Activated CD4-positive, alpha-beta T cell treated with anti-CD3 and anti-CD28 coated beads, Interleukin-2, amount 50 U/mL, for 4 hours (primary cell): Measurements from ENCODE around the gene C9orf50.
A peak's percentile ranks its signal among the peaks of the same experiment; 100 is the strongest.
"Not testable (repeated sequence)": the region's sequence is repeated elsewhere in the genome, so short reads cannot be mapped to it uniquely, and the experiment has no call there.

Source experiments
- DNase-seq, 2 experiments: peaks; one replicate each; pipeline ENCODE4 v3.0.0-alpha.2; 2020

Gene C9orf50

GRCh38 chr9:129620669-129621295 is at the start of gene C9orf50:
C9orf50 (minus strand) TSS chr9:129621101; CDS start chr9:129620574, 527 bp downstream.
- no peak for DNase-seq

DNA sequence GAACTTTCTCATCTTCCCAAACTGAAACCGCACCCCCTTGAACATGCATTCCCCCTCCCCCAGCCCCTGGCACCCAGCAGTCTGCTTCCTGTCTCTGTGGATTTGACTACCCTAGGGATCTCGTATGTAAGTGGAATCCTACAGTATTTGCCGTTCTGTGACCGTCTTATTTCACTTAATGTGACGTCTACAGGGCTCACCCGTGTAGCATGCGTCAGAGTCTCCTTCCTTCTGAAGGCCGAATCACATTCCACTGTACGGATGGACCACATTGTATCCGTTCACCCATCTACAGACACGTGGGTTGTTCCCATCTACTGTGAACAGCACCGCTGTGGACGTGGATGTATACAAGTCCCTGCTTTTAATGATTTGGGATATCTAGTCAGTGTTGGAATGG is 49.0 kb upstream of the C9orf50 start:
- no peak for DNase-seq

GRCh38 chr9:129669141-129669718 is 48.3 kb upstream of the C9orf50 start:
- no peak for DNase-seq

GRCh38 chr9:129667850-129668249 is 46.9 kb upstream of the C9orf50 start:
- no peak for DNase-seq

GRCh38 chr9:129667378-129667777 is 46.5 kb upstream of the C9orf50 start:
- DNase-seq: no peak

GRCh38 chr9:129666575-129666974 is 45.7 kb upstream of the C9orf50 start:
- no peak for DNase-seq

GRCh38 chr9:129665814-129666520 is 45.1 kb upstream of the C9orf50 start:
- DNase-seq: no peak

GRCh38 chr9:129665389-129665775 is 44.5 kb upstream of the C9orf50 start, which contains the start of gene PRRX2:
PRRX2 (plus strand) TSS chr9:129665647; CDS start chr9:129665868, 221 bp downstream.
- peak; percentile 20 for DNase-seq

GRCh38 chr9:129664746-129665388 is 44.0 kb upstream of the C9orf50 start:
- no peak for DNase-seq

DNA sequence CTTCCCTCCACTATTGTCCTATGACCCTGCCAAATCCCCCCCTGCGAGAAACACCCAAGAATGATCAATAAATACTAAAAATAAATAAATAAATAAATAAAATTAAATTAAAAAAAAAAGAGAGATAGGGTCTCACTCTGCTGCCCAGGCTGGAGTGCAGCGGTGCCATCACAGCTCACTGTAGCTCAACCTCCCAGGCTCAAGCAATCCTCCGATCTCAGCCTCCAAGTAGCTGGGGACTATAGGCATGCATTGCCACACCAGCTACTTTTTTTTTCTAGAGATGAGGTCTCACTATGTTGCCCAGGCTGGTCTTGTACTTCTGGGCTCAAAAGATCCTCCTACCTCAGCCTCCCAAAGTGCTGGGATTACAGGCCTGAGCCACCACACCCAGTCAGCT is 41.3 kb upstream of the C9orf50 start:
- not testable (repeated sequence) for DNase-seq

- DNase-seq: no peak
Measured at GRCh38 chr9:129661029-129661428, 40.1 kb upstream of the C9orf50 start.

- DNase-seq: no peak
Measured at GRCh38 chr9:129656795-129657390, 36.0 kb upstream of the C9orf50 start.

DNA sequence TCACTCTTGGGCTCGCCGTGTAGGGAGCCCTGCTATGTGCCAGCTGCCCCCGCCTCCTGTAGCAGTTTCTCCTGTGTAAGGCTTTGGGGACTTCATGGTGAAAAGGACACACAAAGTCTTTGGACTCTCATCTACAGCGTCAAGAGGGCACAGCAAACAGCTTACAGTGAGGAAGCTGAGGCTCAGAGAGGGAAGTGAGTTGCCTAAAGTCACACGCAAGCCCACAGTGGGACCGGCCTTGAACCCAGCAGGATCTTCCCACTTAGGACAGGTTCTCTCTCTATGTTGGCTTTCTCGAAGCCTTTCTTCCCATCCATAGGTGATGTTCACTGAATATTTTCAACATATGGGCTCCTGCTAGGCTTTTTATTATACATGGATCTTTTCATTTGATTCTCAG is 34.8 kb upstream of the C9orf50 start:
- no peak for DNase-seq

DNA sequence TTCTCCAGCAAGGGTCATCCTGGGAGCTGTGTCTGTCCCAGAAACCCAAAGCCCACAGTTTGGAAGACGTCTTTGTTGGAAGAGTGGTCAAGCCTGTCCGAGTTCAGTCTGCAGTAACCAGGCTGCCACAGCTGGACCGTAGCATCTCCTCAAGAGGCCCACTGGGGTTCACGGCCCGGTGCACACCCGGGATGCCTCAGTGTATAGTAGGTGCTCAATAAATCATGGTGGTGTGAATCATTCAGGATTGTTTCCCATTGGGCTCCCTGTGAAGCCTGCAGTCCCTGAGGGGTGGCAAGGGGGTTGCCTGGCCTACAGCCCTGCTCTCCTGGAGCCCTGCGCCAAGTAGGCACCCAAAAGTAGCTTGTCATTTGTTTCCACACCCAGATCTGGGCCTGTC is 34.3 kb upstream of the C9orf50 start:
- no peak for DNase-seq

- DNase-seq: no peak
Measured at GRCh38 chr9:129654554-129655040, 33.7 kb upstream of the C9orf50 start.

DNA sequence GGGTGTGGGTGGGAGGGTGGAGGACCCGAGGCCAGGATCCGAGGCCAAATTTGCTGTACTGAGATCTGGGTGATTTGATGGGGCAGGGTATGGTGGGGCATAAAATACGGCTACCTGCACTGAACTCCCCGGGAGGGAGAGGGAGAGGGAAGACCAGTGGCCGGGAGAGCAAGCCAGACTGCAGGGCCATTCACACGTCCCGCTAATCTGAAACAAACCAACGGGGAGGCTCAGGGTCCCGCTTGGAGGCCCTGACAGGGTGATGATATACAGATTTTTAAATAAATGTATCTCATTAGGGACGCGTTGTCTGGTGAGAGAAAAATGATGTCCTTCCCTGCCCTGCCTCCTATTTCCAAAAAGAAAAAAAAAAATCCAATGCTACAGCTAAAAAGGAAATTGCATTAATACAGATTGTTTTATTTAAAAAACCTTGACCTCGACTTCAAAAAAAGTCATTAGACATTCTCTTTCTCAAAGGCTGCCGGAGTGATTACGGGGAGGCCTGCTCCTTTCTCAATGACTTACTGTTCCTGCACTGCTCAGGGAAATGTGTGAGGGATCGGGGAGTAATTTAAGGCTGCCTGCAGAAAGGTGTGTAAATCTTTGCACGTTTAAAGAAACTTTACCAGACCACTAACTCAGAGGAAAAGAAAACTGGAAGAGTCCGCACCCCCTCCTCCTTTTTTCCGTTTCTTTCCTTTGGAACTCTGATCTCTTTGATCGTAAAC is 33.1 kb upstream of the C9orf50 start:
- no peak for DNase-seq

DNA sequence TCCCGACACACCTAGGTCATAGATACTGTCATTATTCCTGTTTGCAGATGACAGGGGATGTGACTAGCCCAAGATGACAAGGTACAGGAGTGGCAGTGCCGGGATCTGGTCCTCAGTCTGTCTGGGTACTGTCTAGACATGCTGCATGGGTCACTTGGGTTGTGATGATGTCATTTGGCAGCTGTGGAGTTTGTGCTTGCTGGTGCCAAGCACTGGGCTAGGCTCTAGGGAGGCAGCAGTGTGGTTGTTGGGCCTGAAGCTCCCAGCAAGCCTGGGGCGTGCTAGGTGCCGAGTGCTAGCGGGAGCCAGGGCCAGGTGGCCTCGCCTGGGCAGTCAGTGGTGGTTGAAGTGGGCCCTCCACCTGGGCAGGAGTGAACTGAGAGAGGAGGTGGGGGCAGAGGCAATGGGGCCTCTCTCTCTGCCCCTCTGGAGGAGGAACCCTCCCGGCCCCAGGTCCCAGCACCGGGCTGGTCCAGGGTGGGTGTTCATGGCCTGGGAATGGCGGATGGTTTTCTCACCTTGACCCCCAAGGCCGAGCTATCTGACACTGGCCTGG is 29.9 kb upstream of the C9orf50 start:
- no peak for DNase-seq

GRCh38 chr9:129649726-129650679 is 29.1 kb upstream of the C9orf50 start:
- DNase-seq: no peak

GRCh38 chr9:129648764-129649115 is 27.8 kb upstream of the C9orf50 start:
- DNase-seq: no peak

- no peak for DNase-seq
Measured at GRCh38 chr9:129648092-129648763, 27.3 kb upstream of the C9orf50 start.
